HPDE6-E6E7 (cell line): ENCODE measurements around the gene TANC1.
"Not testable (repeated sequence)": the region's sequence is repeated elsewhere in the genome, so short reads cannot be mapped to it uniquely, and the experiment has no call there.

Experiments used
- DNase-seq: peaks from one replicate; pipeline ENCODE4 v3.0.0; 2011; ENCODE audit warnings: missing footprints; ENCODE audit errors: extremely low spot score

The TANC1 gene

GRCh38 chr2:159029936-159030335 lies 61.5 kb downstream of the TANC1 start:
- no peak for DNase-seq

DNA sequence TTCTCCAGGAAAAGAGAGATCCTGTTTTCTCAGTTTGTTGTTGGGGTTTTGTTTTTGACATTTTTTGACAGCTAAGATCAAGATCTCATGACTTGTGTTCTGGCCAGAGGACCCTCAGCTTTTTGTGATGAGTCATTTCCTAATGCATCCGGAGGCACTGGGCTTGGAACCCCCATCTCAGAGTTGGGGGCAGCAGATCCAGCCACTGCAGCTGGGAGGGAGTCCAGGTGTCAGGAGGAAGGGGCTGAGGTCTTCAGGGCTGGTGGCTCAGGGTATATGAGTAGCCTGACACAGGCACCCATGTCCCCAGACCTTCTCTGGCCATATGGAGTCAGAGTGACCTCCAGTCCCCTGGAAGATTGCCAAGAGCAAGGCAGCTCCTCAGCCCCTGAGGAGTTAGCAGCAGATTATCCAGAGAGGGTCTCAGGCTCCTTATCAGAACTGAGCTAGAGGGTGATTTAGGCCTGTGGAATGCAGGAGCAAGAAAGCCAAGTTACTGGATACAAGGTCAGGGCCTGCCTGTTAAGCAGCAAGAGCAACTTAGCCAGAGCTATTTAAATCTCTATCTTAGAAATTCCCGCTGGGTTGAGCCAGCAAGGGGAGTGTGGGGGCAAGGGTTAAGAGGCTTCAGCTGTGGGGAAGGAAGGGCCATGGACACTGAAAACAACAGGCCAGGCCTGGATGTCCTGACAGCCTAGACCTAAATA lies 62.4 kb downstream of the TANC1 start:
- DNase-seq, result peak; percentile 37

DNA sequence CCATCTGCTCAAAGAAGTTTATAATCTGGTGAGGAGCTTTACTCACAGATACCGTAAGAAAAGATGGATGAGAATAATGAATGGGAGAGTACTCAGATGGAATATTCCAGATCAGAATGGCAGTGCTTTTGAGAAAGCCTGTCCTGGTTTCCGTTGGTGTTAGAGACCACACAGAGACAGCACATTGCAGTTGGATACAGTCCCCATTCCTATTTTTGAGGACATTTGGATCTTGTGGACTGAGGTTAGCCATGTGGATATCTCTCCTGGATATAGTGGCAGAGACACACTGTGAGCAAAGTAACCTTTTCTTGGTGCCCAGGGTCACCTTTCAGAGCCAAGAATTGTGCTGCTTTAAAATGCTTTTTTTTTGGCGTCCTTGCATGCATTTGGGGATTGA lies 63.7 kb downstream of the TANC1 start:
- DNase-seq, result no peak

GRCh38 chr2:159032580-159032979 lies 64.1 kb downstream of the TANC1 start:
- DNase-seq, result no peak

GRCh38 chr2:159034713-159035112 lies 66.3 kb downstream of the TANC1 start:
- DNase-seq, result no peak

DNA sequence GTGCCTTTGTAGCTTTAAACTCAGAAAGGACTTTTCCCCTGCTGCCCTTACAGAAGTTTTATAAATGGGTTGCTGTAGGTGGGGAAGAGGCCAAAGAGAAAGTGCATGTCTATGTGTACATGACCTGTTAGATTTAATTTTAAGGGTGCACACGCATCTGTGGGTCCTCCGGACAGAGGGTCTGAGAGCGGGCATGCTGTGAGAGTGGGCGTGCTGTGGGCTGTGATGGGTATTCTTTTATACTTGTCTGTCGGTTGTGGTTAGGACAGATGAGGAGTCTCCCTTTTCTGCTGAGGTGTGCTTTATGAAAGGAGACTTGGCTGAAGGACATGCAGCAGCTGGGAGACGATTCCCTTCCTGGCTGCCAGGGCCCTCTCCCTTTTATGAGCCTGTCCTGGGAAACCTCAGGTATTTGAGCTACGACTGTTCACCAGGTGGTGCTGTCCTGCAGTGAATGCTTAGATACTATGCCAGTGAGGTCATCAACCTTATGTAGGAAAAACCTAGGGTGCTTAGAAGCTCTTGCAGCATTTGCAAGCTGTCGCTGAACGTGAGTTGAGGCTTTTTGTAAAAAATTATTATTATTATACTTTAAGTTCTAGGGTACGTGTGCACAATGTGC lies 67.5 kb downstream of the TANC1 start:
- DNase-seq, result peak; percentile 32

- DNase-seq, result not testable (repeated sequence)
Observed at GRCh38 chr2:159036461-159036860, 68.0 kb downstream of the TANC1 start.

- not testable (repeated sequence) for DNase-seq
Observed at GRCh38 chr2:159041328-159041727, 72.9 kb downstream of the TANC1 start.

- no peak for DNase-seq
Observed at GRCh38 chr2:159042115-159042850, 73.8 kb downstream of the TANC1 start.

GRCh38 chr2:159043710-159044109 lies 75.3 kb downstream of the TANC1 start:
- DNase-seq, result no peak

- no peak for DNase-seq
Observed at GRCh38 chr2:159044804-159045286, 76.4 kb downstream of the TANC1 start.

DNA sequence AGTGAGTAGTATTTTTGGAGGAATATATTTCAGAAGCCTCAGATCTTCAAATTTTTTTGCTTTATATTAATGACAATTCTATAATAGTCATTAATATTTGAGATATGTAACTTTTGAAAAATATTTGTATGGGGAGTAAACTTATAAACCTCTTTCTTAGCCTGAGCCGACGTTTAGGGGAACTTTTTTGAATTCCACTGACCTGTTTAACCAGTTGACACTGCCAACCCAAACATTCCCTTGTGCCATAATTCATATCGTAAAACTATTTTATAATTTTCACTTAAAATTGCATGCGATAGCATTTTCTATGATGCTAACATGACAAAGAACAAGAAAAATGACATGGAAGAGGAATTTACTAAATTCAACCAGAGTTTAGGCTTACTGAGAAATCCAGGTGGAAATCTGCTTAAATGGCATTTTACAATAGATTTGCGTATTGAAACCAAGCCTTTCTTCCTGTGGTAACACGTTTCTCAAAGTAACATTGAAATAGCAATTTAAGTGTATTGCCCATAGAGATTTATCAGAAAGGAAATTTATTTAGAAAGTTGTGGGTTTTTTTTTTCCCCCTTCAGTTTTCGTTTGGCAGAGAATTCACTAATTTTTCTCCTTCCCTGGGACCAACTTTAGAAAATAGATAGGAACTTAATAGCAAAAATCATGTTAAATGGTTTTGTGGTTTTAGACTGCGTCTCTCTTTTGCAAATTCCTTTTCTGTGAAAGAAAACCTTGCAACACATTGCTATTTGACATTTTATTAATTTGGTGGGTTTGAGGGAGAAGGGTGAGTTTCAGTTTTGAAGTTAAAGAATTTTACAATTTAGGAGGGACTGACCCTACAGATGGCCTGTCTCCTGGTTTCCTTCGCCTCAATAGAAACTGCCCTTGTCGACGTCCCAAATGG lies 77.4 kb downstream of the TANC1 start:
- no peak for DNase-seq

- DNase-seq, result no peak
Observed at GRCh38 chr2:159046966-159047365, 78.5 kb downstream of the TANC1 start.

DNA sequence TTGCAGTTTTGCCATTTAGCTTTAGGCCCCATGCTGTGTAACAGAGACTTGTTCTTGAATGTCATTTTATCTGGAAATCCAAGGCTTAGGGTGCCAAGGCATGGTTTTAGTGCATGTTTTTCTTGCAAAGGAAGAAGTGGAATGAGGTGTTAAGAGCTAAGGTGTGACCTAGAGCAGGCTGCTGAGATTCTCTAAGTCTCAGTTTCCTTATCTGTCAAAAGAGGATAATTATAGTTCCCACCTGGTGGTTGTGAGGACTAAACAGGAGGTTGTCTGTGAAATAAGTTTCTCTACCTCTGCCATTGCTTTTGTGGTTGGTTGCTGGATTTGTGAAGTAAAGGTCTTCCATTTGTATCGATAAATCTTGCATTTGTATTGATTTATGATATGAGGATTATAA lies 82.0 kb downstream of the TANC1 start:
- no peak for DNase-seq

DNA sequence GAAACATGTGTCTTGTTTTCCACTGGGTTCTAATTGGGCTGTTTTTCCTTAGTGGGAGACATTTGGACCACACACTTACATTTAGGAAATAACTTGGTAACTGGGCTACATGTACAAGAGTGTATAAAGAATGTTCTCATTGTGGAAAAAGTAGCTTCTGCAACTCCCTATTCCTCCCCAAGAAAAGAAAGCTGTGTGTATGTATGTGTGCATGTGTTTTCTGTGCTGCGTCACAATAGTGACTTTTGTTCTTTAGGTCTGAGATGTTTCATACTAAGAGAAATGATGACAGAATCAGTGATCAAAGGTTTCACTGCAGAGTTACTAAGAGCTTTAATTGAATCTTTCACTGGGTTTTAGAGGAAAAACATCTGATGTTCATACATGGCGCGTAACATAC lies 82.7 kb downstream of the TANC1 start:
- no peak for DNase-seq

GRCh38 chr2:159051661-159052060 lies 83.2 kb downstream of the TANC1 start:
- no peak for DNase-seq

DNA sequence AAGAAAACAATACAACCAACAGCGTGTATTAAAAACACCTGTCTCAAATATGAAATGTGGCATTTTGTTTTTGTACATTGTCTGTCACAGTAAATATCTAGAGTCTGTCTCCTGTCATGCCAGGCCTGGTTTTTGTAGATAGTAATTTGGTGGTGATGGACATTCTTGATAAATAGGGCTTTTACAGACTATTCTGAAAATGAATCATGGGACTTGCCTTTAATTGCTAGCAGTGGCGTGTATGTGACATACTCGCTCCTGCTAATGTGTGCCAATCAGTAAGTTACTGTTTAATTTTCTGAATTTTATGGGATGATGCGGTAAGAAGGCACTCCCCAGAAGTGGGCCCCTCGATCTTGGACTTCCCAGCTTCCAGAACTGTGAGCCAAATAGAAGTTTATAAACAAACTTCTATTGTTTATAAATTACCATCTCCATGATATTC lies 83.7 kb downstream of the TANC1 start:
- no peak for DNase-seq

GRCh38 chr2:159053161-159054031 lies 85.0 kb downstream of the TANC1 start:
- no peak for DNase-seq

DNA sequence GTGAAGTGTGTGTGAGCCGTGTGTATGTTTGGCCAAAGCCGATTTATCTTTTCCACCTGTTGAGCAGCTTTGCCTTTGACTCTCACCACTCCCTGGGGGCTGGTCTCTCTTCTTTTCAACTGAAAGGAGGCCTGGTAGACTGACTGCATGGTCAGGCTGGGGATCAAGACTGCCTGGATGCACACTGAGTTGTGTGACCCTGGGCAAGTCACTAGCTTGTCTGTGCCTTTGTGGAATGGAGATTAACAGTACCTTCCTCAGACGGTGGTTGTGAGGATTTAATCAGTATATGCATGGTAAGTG lies 85.5 kb downstream of the TANC1 start:
- no peak for DNase-seq

DNA sequence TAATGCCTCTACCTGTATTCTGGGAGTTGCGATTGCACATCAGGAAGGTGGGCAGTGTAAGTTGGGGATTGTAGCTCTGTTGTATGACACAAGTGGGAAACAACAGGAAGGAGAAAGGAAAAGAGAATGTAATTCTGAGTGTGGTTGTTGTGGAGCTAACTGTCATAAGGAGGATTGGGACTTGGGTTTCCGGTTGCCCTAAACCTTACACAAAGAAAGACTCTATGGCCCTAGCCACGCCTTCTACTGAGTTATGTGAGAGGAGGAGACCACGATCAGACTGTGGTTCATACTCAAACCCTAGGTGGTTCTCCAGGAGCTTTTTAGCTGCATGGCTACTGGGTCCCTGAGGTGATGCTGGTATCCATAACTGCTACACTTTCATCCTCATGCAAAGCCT lies 86.5 kb downstream of the TANC1 start:
- DNase-seq, result no peak

- no peak for DNase-seq
Observed at GRCh38 chr2:159060518-159060917, 92.1 kb downstream of the TANC1 start.
